H1 (cell line): Measurements from ENCODE around the gene SNAP47. TPM values are rescaled to one million over a fixed set of nuclear protein-coding genes. Genes with fewer than 3 reads are reported as not detected.

Experiments used
- CTCF ChIA-PET: fragments of 300-600 bp; sonication (Branson Sonifier 250); formaldehyde crosslinking; loops from one replicate; lab custom pipeline; 2021; ENCODE audit not compliant: partially characterized antibody; lab: Charles Lee
- POLR2A ChIA-PET: fragments of 300-600 bp; sonication (Branson Sonifier 250); formaldehyde crosslinking; loops from one replicate; lab custom pipeline; 2021; ENCODE audit warnings: inconsistent platforms; ENCODE audit not compliant: partially characterized antibody; lab: Charles Lee
- DNase-seq, 2 experiments: peaks; one replicate each; pipeline versions ENCODE4 v3.0.0 to v3.0.0-alpha.2; 2010 to 2022; ENCODE audit warnings: low spot score in 2 of 2, low read depth in 1 of 2, mixed read lengths in 1 of 2
- FAIRE-seq: peaks from 2 replicates; lab custom pipeline; 2011; peaks lifted over from hg19 to GRCh38; lab: Jason Lieb, UNC
- H2AFZ ChIP-seq: 2 replicates; pipeline ENCODE4 v1.8.1; 2012; ENCODE audit warnings: low read length, inconsistent platforms
- H2AK5ac ChIP-seq: 2 replicates; pipeline ENCODE4 v1.6.1; 2013; ENCODE audit warnings: low read depth, low read length
- H2BK120ac ChIP-seq: replicated peaks from 2 replicates; pipeline ENCODE3; 2013; ENCODE audit warnings: low read depth, low read length, inconsistent platforms
- H2BK12ac ChIP-seq: 2 replicates; pipeline ENCODE4 v1.6.1; 2013; ENCODE audit warnings: low read depth, low read length
- H2BK15ac ChIP-seq: 2 replicates; pipeline ENCODE4 v1.6.1; 2013; ENCODE audit warnings: low read length
- H2BK20ac ChIP-seq: 2 replicates; pipeline ENCODE4 v1.6.1; 2013; ENCODE audit warnings: low read length
- H2BK5ac ChIP-seq: 2 replicates; pipeline ENCODE4 v1.6.1; 2013; ENCODE audit warnings: low read depth, low read length
- H3K14ac ChIP-seq: 2 replicates; pipeline ENCODE4 v1.6.1; 2013; ENCODE audit warnings: inconsistent platforms; ENCODE audit not compliant: insufficient read length
- H3K18ac ChIP-seq: 2 replicates; pipeline ENCODE4 v1.6.1; 2013; ENCODE audit warnings: low read length; ENCODE audit errors: extremely low read depth
- H3K23ac ChIP-seq: 2 replicates; pipeline ENCODE4 v1.6.1; 2013; ENCODE audit warnings: inconsistent platforms; ENCODE audit not compliant: insufficient read length
- H3K23me2 ChIP-seq: 2 replicates; pipeline ENCODE4 v1.6.1; 2013; ENCODE audit warnings: low read depth, low read length
- H3K27ac ChIP-seq: 2 replicates; pipeline ENCODE4 v1.6.1; 2011; ENCODE audit warnings: low read depth, low read length, inconsistent platforms
- H3K27me3 ChIP-seq, 4 experiments: replicated peaks in 1 of 4; 1 replicate in 1 of 4; 2 replicates in 3 of 4; pipeline versions ENCODE4 v1.6.1 to v1.8.1; 2011 to 2013; ENCODE audit warnings: low read length in 3 of 4, mild to moderate bottlenecking in 3 of 4, inconsistent platforms in 2 of 4, mixed read lengths in 2 of 4, moderate library complexity in 1 of 4; ENCODE audit not compliant: control insufficient read depth in 3 of 4, insufficient read depth in 3 of 4; ENCODE audit errors: extremely low read depth in 1 of 4
- H3K36me3 ChIP-seq, 4 experiments: 2 replicates each; pipeline versions ENCODE4 v1.6.1 to v1.8.1; 2011 to 2013; ENCODE audit warnings: mild to moderate bottlenecking in 4 of 4, low read length in 3 of 4, moderate library complexity in 2 of 4, control low read depth in 1 of 4, inconsistent platforms in 1 of 4; ENCODE audit not compliant: insufficient read depth in 4 of 4, control insufficient read depth in 2 of 4
- H3K4ac ChIP-seq: replicated peaks from 2 replicates; pipeline ENCODE3; 2013; ENCODE audit warnings: low read length, low read depth, mixed read lengths, inconsistent platforms; ENCODE audit not compliant: insufficient read length
- H3K4me1 ChIP-seq, 4 experiments: replicated peaks in 1 of 4; 1 replicate in 1 of 4; 2 replicates in 3 of 4; pipeline versions ENCODE4 v1.6.1 to v1.8.1; 2011 to 2013; ENCODE audit warnings: low read length in 3 of 4, inconsistent platforms in 2 of 4, mixed read lengths in 1 of 4; ENCODE audit not compliant: insufficient read depth in 4 of 4, control insufficient read depth in 3 of 4
- H3K4me2 ChIP-seq, 2 experiments: 2 replicates each; pipeline versions ENCODE4 v1.6.1 to v1.8.1; 2011 to 2013; ENCODE audit warnings: low read depth in 2 of 2, low read length in 2 of 2, control low read depth in 1 of 2, inconsistent platforms in 1 of 2, mild to moderate bottlenecking in 1 of 2; ENCODE audit not compliant: insufficient read depth in 1 of 2
- H3K4me3 ChIP-seq, 4 experiments: fragments of 200-600, 300-600 bp in 1 of 4; sonication (generic), shearing (Covaris generic), sonication (Bioruptor Twin) in 1 of 4; 2 replicates each; pipeline versions ENCODE4 v1.5.1 to v1.8.1; 2011 to 2016; ENCODE audit warnings: low read length in 4 of 4, low read depth in 3 of 4, control low read depth in 2 of 4, inconsistent platforms in 2 of 4, mild to moderate bottlenecking in 2 of 4, mixed read lengths in 1 of 4, moderate library complexity in 1 of 4; ENCODE audit not compliant: insufficient read depth in 2 of 4; ENCODE audit errors: extremely low read depth in 1 of 4
- H3K56ac ChIP-seq: replicated peaks from 2 replicates; pipeline ENCODE3; 2013; ENCODE audit warnings: low read depth, mild to moderate bottlenecking, mixed read lengths, low read length, inconsistent platforms; ENCODE audit not compliant: insufficient read length
- H3K79me1 ChIP-seq: 2 replicates; pipeline ENCODE4 v1.6.1; 2013; ENCODE audit warnings: low read depth, low read length, control low read depth
- H3K79me2 ChIP-seq, 2 experiments: 2 replicates each; pipeline versions ENCODE4 v1.6.1 to v1.8.1; 2012 to 2013; ENCODE audit warnings: low read length in 2 of 2, mild to moderate bottlenecking in 2 of 2, inconsistent platforms in 1 of 2; ENCODE audit not compliant: insufficient read depth in 2 of 2, control insufficient read depth in 1 of 2
- H3K9ac ChIP-seq, 4 experiments: replicated peaks in 1 of 4; 1 replicate in 1 of 4; 2 replicates in 3 of 4; pipeline versions ENCODE4 v1.6.1 to v1.8.1; 2011 to 2013; ENCODE audit warnings: low read depth in 3 of 4, low read length in 3 of 4, control low read depth in 2 of 4, mild to moderate bottlenecking in 2 of 4, moderate library complexity in 2 of 4, inconsistent platforms in 1 of 4; ENCODE audit errors: extremely low read depth in 1 of 4
- H3K9me3 ChIP-seq, 2 experiments: 2 replicates each; pipeline versions ENCODE4 v1.6.1 to v1.8.1; 2012 to 2013; ENCODE audit warnings: mild to moderate bottlenecking in 2 of 2, moderate library complexity in 2 of 2, control low read depth in 1 of 2, inconsistent platforms in 1 of 2, low read depth in 1 of 2, low read length in 1 of 2, mixed read lengths in 1 of 2; ENCODE audit not compliant: insufficient read depth in 2 of 2
- H4K20me1 ChIP-seq, 2 experiments: replicated peaks in 1 of 2; 2 replicates each; pipeline versions ENCODE3 to v1.8.1; 2011 to 2013; ENCODE audit warnings: inconsistent platforms in 2 of 2, low read length in 2 of 2, mild to moderate bottlenecking in 1 of 2; ENCODE audit not compliant: insufficient read depth in 2 of 2, control insufficient read depth in 1 of 2
- H4K5ac ChIP-seq: 2 replicates; pipeline ENCODE4 v1.6.1; 2013; ENCODE audit warnings: low read length, low read depth, mixed read lengths, inconsistent platforms; ENCODE audit not compliant: insufficient read length
- H4K8ac ChIP-seq: 2 replicates; pipeline ENCODE4 v1.8.0; 2013; ENCODE audit warnings: mild to moderate bottlenecking, moderate library complexity, low read length, inconsistent platforms; ENCODE audit not compliant: insufficient read depth; ENCODE audit errors: extremely low read depth
- H4K91ac ChIP-seq: replicated peaks from 2 replicates; pipeline ENCODE3; 2013; ENCODE audit warnings: low read length, mixed read lengths, inconsistent platforms; ENCODE audit not compliant: insufficient read length
- GABPA ChIP-seq: IDR thresholded peaks from 2 replicates; pipeline ENCODE4 v1.6.1; 2011; ENCODE audit warnings: mild to moderate bottlenecking, low read length, moderate library complexity, borderline replicate concordance; ENCODE audit not compliant: insufficient read depth
- JUND ChIP-seq: IDR thresholded peaks from 2 replicates; pipeline ENCODE4 v1.6.1; 2011; ENCODE audit warnings: mild to moderate bottlenecking, improper control_type of control experiment, low read length
- KDM1A ChIP-seq: fragments of 200-600, 300-600 bp; sonication (generic); IDR thresholded peaks from 2 replicates; pipeline ENCODE4 v1.7.1; 2016; ENCODE audit warnings: mild to moderate bottlenecking, low read length, borderline replicate concordance
- MAFK ChIP-seq: IDR thresholded peaks from 2 replicates; pipeline ENCODE4 v1.6.1; 2012; ENCODE audit warnings: low read depth, mild to moderate bottlenecking, improper control_type of control experiment, low read length
- NRF1 ChIP-seq: IDR thresholded peaks from 2 replicates; pipeline ENCODE4 v1.6.1; 2011; ENCODE audit warnings: mild to moderate bottlenecking, low read depth, low read length, improper control_type of control experiment
- RAD21 ChIP-seq, 2 experiments: IDR thresholded peaks in 1 of 2; conservative IDR thresholded peaks in 1 of 2; 2 replicates each; pipeline ENCODE4 v1.6.1; 2011; ENCODE audit warnings: low read depth in 2 of 2, low read length in 2 of 2, improper control_type of control experiment in 1 of 2, inconsistent platforms in 1 of 2, mild to moderate bottlenecking in 1 of 2, moderate library complexity in 1 of 2
- RFX5 ChIP-seq: IDR thresholded peaks from 2 replicates; pipeline ENCODE4 v1.6.1; 2011; ENCODE audit warnings: low read depth, low read length, improper control_type of control experiment, borderline replicate concordance
- TAF1 ChIP-seq: IDR thresholded peaks from 2 replicates; pipeline ENCODE4 v1.6.1; 2011; ENCODE audit warnings: mild to moderate bottlenecking, low read depth, low read length
- USF2 ChIP-seq: IDR thresholded peaks from 2 replicates; pipeline ENCODE4 v1.6.1; 2011; ENCODE audit warnings: low read length, improper control_type of control experiment
- ZNF274 ChIP-seq: IDR thresholded peaks from 2 replicates; pipeline ENCODE4 v1.7.0; 2012; ENCODE audit warnings: low read length, borderline replicate concordance; ENCODE audit errors: extremely low read depth
- WGBS, 2 experiments: shearing (Covaris generic) in 1 of 2; methylation state at CpG; one replicate each; pipeline versions ENCODE4 v1.1.6 to v1.1.7; 2013 to 2015; ENCODE audit warnings: low lambda C conversion rate in 2 of 2, mixed read lengths in 2 of 2, inconsistent platforms in 1 of 2, low coverage in 1 of 2, missing lambda C conversion rate in 1 of 2; ENCODE audit not compliant: insufficient replicate concordance in 2 of 2, insufficient coverage in 1 of 2, insufficient read length in 1 of 2; ENCODE audit errors: extremely low coverage in 1 of 2, missing lambda C conversion rate in 1 of 2; 5-methylcytosine and 5-hydroxymethylcytosine counted together
- polyA plus RNA-seq, 7 experiments: library from polyadenylated mRNA; depleted of rRNA in 3 of 7; stranded (reverse) in 5 of 7; unstranded in 2 of 7; fragments of >200 nt in 5 of 7; fragments of 200-250 nt in 2 of 7; gene quantifications; 1 replicate in 5 of 7; 2 replicates in 1 of 7; 4 replicates in 1 of 7; pipeline versions ENCODE4 v1.2.1 to v1.2.3, GENCODE V29; 2011 to 2013; ENCODE audit warnings: missing spikeins in 2 of 7, mixed read lengths in 2 of 7
- total RNA-seq: library from RNA; stranded (reverse); fragmentation: NEBNext Ultra II Directional; extraction: Animal tissue kit (Norgen Biotek cat#: 25700); gene quantifications from 2 replicates; pipeline ENCODE4 v1.2.1, GENCODE V29; 2021

The SNAP47 gene
- total and polyA plus RNA-seq, 2 of the 8 experiments (the other 6 are each of a cell fraction or from before 2014, with no cell fraction given) = 37.6 to 42.2 TPM

- DNase-seq (no peak), FAIRE-seq (no peak)
- peaks cover 9% of the 10 kb centered on the region for H3K79me1 ChIP-seq
- H4K5ac ChIP-seq = no peak overlapping the region
- no peak overlapping the region for H3K4me2 ChIP-seq
- H3K23me2 ChIP-seq = no peaks in the 10 kb centered on the region
- no peak overlapping the region for H2BK120ac ChIP-seq
- no peaks in the 10 kb centered on the region for H3K4me1 ChIP-seq
- no peak overlapping the region for H3K4ac ChIP-seq
- POLR2A ChIA-PET = no interaction called here
- H4K20me1 ChIP-seq = peaks cover 3 to 22% of the 10 kb centered on the region in 2 experiments
- no peak overlapping the region for H2BK15ac ChIP-seq
- no peak overlapping the region for H4K91ac ChIP-seq
- H2AK5ac ChIP-seq = no peak overlapping the region
- H3K4me3 ChIP-seq = no peak overlapping the region
- no peaks in the 10 kb centered on the region for H3K27me3 ChIP-seq
- no peak overlapping the region for H2BK12ac ChIP-seq
- no peak overlapping the region for H2AFZ ChIP-seq
- H3K9me3 ChIP-seq = no peaks in the 10 kb centered on the region
- CTCF ChIA-PET = interaction anchor here (1.4 to 1.5 kb wide), 2 partner anchors 139 to 179 kb away, joined by 3 read pairs; partner anchors contain the start of gene WNT9A
- 0 out of 4 replicates have a peak, but pooled peaks cover 0 to 4% of the 10 kb centered on the region in 2 experiments for H3K79me2 ChIP-seq
- peaks cover 6 to 20% (median 17%) of the 10 kb centered on the region in 4 experiments; a peak in 6 of 8 replicates for H3K36me3 ChIP-seq
- no peak overlapping the region for H2BK5ac ChIP-seq
- no peak overlapping the region for H3K14ac ChIP-seq
- H3K9ac ChIP-seq = no peak overlapping the region
- no peak overlapping the region for H3K56ac ChIP-seq
- H4K8ac ChIP-seq = no peak overlapping the region
- no peak overlapping the region for H3K23ac ChIP-seq
- no peak overlapping the region for H3K18ac ChIP-seq
- H3K27ac ChIP-seq = no peak overlapping the region
- 90% methylated on average over 20 of the region's 20 CpGs; no CpG with 5 or more reads in 1 of the 2 experiments for WGBS, 2 experiments
- no peak overlapping the region for H2BK20ac ChIP-seq
- TF ChIP-seq NRF1 = no peak
- no peak for TF ChIP-seq RFX5
- TF ChIP-seq RAD21 (IDR thresholded peaks at IDR 0.05 in 1 of 2, conservative IDR thresholded peaks at IDR 0.05 in 1 of 2; ENCODE audit: low read depth in 2 of 2, low read length in 2 of 2) = no peak
- no peak for TF ChIP-seq USF2
- TF ChIP-seq ZNF274 = no peak
- no peak for TF ChIP-seq TAF1
- TF ChIP-seq KDM1A = no peak
- no peak for TF ChIP-seq GABPA
- TF ChIP-seq MAFK = no peak
- TF ChIP-seq JUND = no peak
These were observed 34.1 kb downstream of the SNAP47 start for GRCh38 chr1:227769047-227769935.
